ENCODE data around the gene EFNB3. TPM values are rescaled to one million over a fixed set of nuclear protein-coding genes. Genes with fewer than 3 reads are reported as not detected.

Gene EFNB3
- 0.78 and 1.5 TPM in 2 replicates for total RNA-seq
- polyA plus RNA-seq (2012) = 0.68 TPM

GRCh38 chr17:7704601-7705268, at the start of gene EFNB3:
EFNB3 (plus strand) TSS chr17:7705202; CDS start chr17:7705599, 397 bp downstream.
- DNase-seq (ENCODE audit: low read depth) = no peak

GRCh38 chr17:7655541-7655840, 49.5 kb upstream of the EFNB3 start:
- no peak for DNase-seq (ENCODE audit: low read depth)

GRCh38 chr17:7656958-7657609, 47.9 kb upstream of the EFNB3 start:
- DNase-seq (ENCODE audit: low read depth) = no peak

GRCh38 chr17:7667656-7668406, 37.2 kb upstream of the EFNB3 start:
- DNase-seq (ENCODE audit: low read depth) = no peak

- no peak for DNase-seq (ENCODE audit: low read depth)
These were observed 36.5 kb upstream of the EFNB3 start for GRCh38 chr17:7668482-7668881.

GRCh38 chr17:7673239-7673638, 31.8 kb upstream of the EFNB3 start:
- no peak for DNase-seq (ENCODE audit: low read depth)

GRCh38 chr17:7674934-7675333, 30.1 kb upstream of the EFNB3 start:
- DNase-seq (ENCODE audit: low read depth) = no peak

- peak; percentile 13 for DNase-seq (ENCODE audit: low read depth)
These were observed 28.5 kb upstream of the EFNB3 start for GRCh38 chr17:7676533-7676932.

- DNase-seq (ENCODE audit: low read depth) = no peak
These were observed 27.5 kb upstream of the EFNB3 start for GRCh38 chr17:7677388-7678067.

- no peak for DNase-seq (ENCODE audit: low read depth)
These were observed 20.0 kb upstream of the EFNB3 start for GRCh38 chr17:7684851-7685532.

GRCh38 chr17:7685533-7686221, 19.3 kb upstream of the EFNB3 start:
- peak; percentile 94 for DNase-seq (ENCODE audit: low read depth)

- DNase-seq (ENCODE audit: low read depth) = no peak
These were observed 18.6 kb upstream of the EFNB3 start for GRCh38 chr17:7686222-7687071.

- peak; percentile 96 for DNase-seq (ENCODE audit: low read depth)
These were observed 17.7 kb upstream of the EFNB3 start, which contains the start of gene TP53 for GRCh38 chr17:7687072-7687907. TP53 (minus strand) TSS chr17:7687490; CDS start chr17:7676594, 10,896 bp downstream.

GRCh38 chr17:7687908-7688807, 16.8 kb upstream of the EFNB3 start, which contains the start of gene WRAP53:
WRAP53 (plus strand) TSS chr17:7688477; CDS start chr17:7688649, 172 bp downstream.
- DNase-seq (ENCODE audit: low read depth) = peak; percentile 99

- DNase-seq (ENCODE audit: low read depth) = no peak
These were observed 16.1 kb upstream of the EFNB3 start for GRCh38 chr17:7688808-7689316.

GRCh38 chr17:7695586-7695985, 9.4 kb upstream of the EFNB3 start:
- DNase-seq (ENCODE audit: low read depth) = no peak
